HepG2 (cell line): Measurements from ENCODE around the gene SSR2. TPM values are rescaled to one million over a fixed set of nuclear protein-coding genes. Genes with fewer than 3 reads are reported as not detected.

Source experiments
- ATF1 ChIP-seq: IDR thresholded peaks from 2 replicates; pipeline ENCODE4 v1.6.1; 2016; ENCODE audit warnings: mild to moderate bottlenecking, control low read depth
- ATM ChIP-seq: fragments of 450-650 bp; IDR thresholded peaks from 2 replicates; pipeline ENCODE4 v1.7.1; 2017; ENCODE audit warnings: mild to moderate bottlenecking, borderline replicate concordance
- CC2D1A ChIP-seq: sonication (generic); formaldehyde crosslinking; IDR thresholded peaks from 2 replicates; pipeline ENCODE4 v1.8.1; 2023; ENCODE audit warnings: mild to moderate bottlenecking, missing genetic modification reagents
- CCAR2 ChIP-seq: fragments of 200-400 bp; formaldehyde crosslinking; optimal IDR thresholded peaks from 2 replicates; pipeline ENCODE3; 2018; ENCODE audit warnings: low read depth, mild to moderate bottlenecking, low read length, moderate library complexity
- CREBL2 ChIP-seq: sonication (generic); formaldehyde crosslinking; IDR thresholded peaks from 2 replicates; pipeline ENCODE4 v1.8.1; 2023; ENCODE audit warnings: missing genetic modification reagents, mild to moderate bottlenecking, borderline replicate concordance
- FOSL2 ChIP-seq: sonication (generic); formaldehyde crosslinking; IDR thresholded peaks from 2 replicates; pipeline ENCODE4 v1.4.0; 2020; ENCODE audit warnings: missing genetic modification reagents
- FOXA1 ChIP-seq, 2 experiments: fragments of 450-650 bp in 1 of 2; sonication (generic) in 1 of 2; formaldehyde crosslinking in 1 of 2; IDR thresholded peaks; 2 replicates each; pipeline versions ENCODE4 v1.4.0 to v1.6.1; 2016 to 2020; ENCODE audit warnings: missing genetic modification reagents in 1 of 2
- GLI4 ChIP-seq: sonication (generic); formaldehyde crosslinking; IDR thresholded peaks from 2 replicates; pipeline ENCODE4 v1.5.1; 2020; ENCODE audit warnings: missing genetic modification reagents, mild to moderate bottlenecking, moderate library complexity, borderline replicate concordance
- HNF1B ChIP-seq: sonication (generic); formaldehyde crosslinking; IDR thresholded peaks from 2 replicates; pipeline ENCODE4 v1.5.1; 2020; ENCODE audit warnings: mild to moderate bottlenecking, moderate library complexity, missing genetic modification reagents
- HNRNPUL1 ChIP-seq: fragments of 200-400 bp; formaldehyde crosslinking; IDR thresholded peaks from 2 replicates; pipeline ENCODE4 v1.6.1; 2017; ENCODE audit warnings: low read depth, mild to moderate bottlenecking, low read length, moderate library complexity
- JUN ChIP-seq: sonication (generic); formaldehyde crosslinking; IDR thresholded peaks from 2 replicates; pipeline ENCODE4 v1.4.0; 2020; ENCODE audit warnings: mild to moderate bottlenecking, missing genetic modification reagents
- KLF15 ChIP-seq: sonication (generic); formaldehyde crosslinking; IDR thresholded peaks from 2 replicates; pipeline ENCODE4 v1.8.1; 2023; ENCODE audit warnings: borderline replicate concordance, mild to moderate bottlenecking, inconsistent platforms, missing genetic modification reagents, mixed read lengths
- MAF1 ChIP-seq: sonication (generic); formaldehyde crosslinking; IDR thresholded peaks from 2 replicates; pipeline ENCODE4 v1.5.0; 2020; ENCODE audit warnings: missing genetic modification reagents, borderline replicate concordance
- NCOA1 ChIP-seq: sonication (generic); formaldehyde crosslinking; IDR thresholded peaks from 2 replicates; pipeline ENCODE4 v1.9.0; 2021; ENCODE audit warnings: missing genetic modification reagents
- NR1H2 ChIP-seq: sonication (generic); formaldehyde crosslinking; IDR thresholded peaks from 2 replicates; pipeline ENCODE4 v1.8.1; 2022; ENCODE audit warnings: low read depth, missing genetic modification reagents, borderline replicate concordance
- RAD21 ChIP-seq: fragments of 450-650 bp; formaldehyde crosslinking; IDR thresholded peaks from 2 replicates; pipeline ENCODE4 v1.5.0; 2020; ENCODE audit warnings: mild to moderate bottlenecking
- REL ChIP-seq: sonication (generic); formaldehyde crosslinking; conservative IDR thresholded peaks from 2 replicates; pipeline ENCODE4 v1.8.0; 2022; ENCODE audit warnings: mild to moderate bottlenecking, missing genetic modification reagents, moderate library complexity
- SOX13 ChIP-seq, 3 experiments: fragments of 450-650 bp in 1 of 3; sonication (generic) in 1 of 3; formaldehyde crosslinking in 1 of 3; IDR thresholded peaks in 2 of 3; conservative IDR thresholded peaks in 1 of 3; 2 replicates each; pipeline versions ENCODE4 v1.5.0 to v1.6.1; 2016 to 2020; ENCODE audit warnings: antibody characterized with exemption in 1 of 3, mild to moderate bottlenecking in 1 of 3, missing compliant biosample characterization in 1 of 3, missing genetic modification reagents in 1 of 3, moderate library complexity in 1 of 3
- TEAD2 ChIP-seq: sonication (generic); formaldehyde crosslinking; IDR thresholded peaks from 2 replicates; pipeline ENCODE4 v1.9.0; 2021; ENCODE audit warnings: missing genetic modification reagents
- TEF ChIP-seq: sonication (generic); formaldehyde crosslinking; IDR thresholded peaks from 2 replicates; pipeline ENCODE4 v1.5.0; 2020; ENCODE audit warnings: missing genetic modification reagents
- ZBTB43 ChIP-seq: sonication (generic); formaldehyde crosslinking; conservative IDR thresholded peaks from 2 replicates; pipeline ENCODE4 v1.4.0; 2020; ENCODE audit warnings: missing genetic modification reagents
- ZFP37 ChIP-seq: sonication (generic); formaldehyde crosslinking; IDR thresholded peaks from 2 replicates; pipeline ENCODE4 v1.4.0; 2020; ENCODE audit warnings: missing genetic modification reagents, borderline replicate concordance
- ZNF549 ChIP-seq: sonication (generic); formaldehyde crosslinking; IDR thresholded peaks from 2 replicates; pipeline ENCODE4 v1.5.0; 2020; ENCODE audit warnings: missing genetic modification reagents
- ZNF605 ChIP-seq: sonication (generic); formaldehyde crosslinking; IDR thresholded peaks from 2 replicates; pipeline ENCODE4 v1.8.0; 2022; ENCODE audit warnings: mild to moderate bottlenecking, missing genetic modification reagents
- ZNF749 ChIP-seq: sonication (generic); formaldehyde crosslinking; IDR thresholded peaks from 2 replicates; pipeline ENCODE4 v1.8.0; 2022; ENCODE audit warnings: mild to moderate bottlenecking, missing genetic modification reagents, moderate library complexity, borderline replicate concordance
- polyA plus RNA-seq, 8 experiments: library from polyadenylated mRNA; depleted of rRNA in 3 of 8; stranded (reverse) in 7 of 8; unstranded in 1 of 8; fragments of >200 nt; fragmentation: Illumina TruSeq in 4 of 8; extraction: Trizol in 4 of 8; gene quantifications; 2 replicates each; pipeline versions ENCODE4 v1.2.1 to v1.2.3, GENCODE V29; 2011 to 2016; ENCODE audit warnings: low read depth in 4 of 8, missing spikeins in 1 of 8, mixed read lengths in 1 of 8; ENCODE audit not compliant: insufficient read depth in 1 of 8
- total RNA-seq, 5 experiments: library from RNA; depleted of rRNA; stranded (reverse); fragments of >200 nt; fragmentation: Illumina TruSeq; extraction: Trizol; gene quantifications; 2 replicates each; pipeline ENCODE4 v1.2.3, GENCODE V29; 2016; ENCODE audit warnings: low read depth in 1 of 5

Gene SSR2
- total and polyA plus RNA-seq, 2 of the 13 experiments (the other 11 are each of a cell fraction or from before 2014, with no cell fraction given), result 284 to 461 TPM

GRCh38 chr1:155967341-155968050 is 53.3 kb downstream of the SSR2 start (continued):
- TF ChIP-seq HNRNPUL1 (no peak), CREBL2 (CRISPR knock-in tag) (no peak), ATF1 (CRISPR knock-in tag) (no peak), ZBTB43 (CRISPR knock-in tag) (no peak), CC2D1A (CRISPR knock-in tag) (no peak), TEAD2 (CRISPR knock-in tag) (no peak), ATM (no peak), TEF (CRISPR knock-in tag) (no peak), ZNF605 (peak; percentile 57), FOSL2 (no peak), FOXA1 (IDR thresholded peaks at IDR 0.05) (no peak), FOXA1 (CRISPR knock-in tag; IDR thresholded peaks at IDR 0.05) (peak; percentile 95), ZNF749 (CRISPR knock-in tag) (no peak), CCAR2 (no peak), REL (CRISPR knock-in tag) (no peak), KLF15 (no peak), NR1H2 (no peak), SOX13 (IDR thresholded peaks at IDR 0.05) (no peak; the same call in 1 of the 2 replicates), SOX13 (CRISPR knock-in tag; conservative IDR thresholded peaks at IDR 0.05 in 1 of 2, IDR thresholded peaks at IDR 0.05 in 1 of 2) (peak in 1 of 2 experiments; percentile 53; a peak in 2 of 4 replicates), RAD21 (CRISPR knock-in tag) (no peak; the same call in 1 of the 2 replicates), ZNF549 (CRISPR knock-in tag) (no peak), MAF1 (CRISPR knock-in tag) (no peak), JUN (CRISPR knock-in tag) (no peak), ZFP37 (CRISPR knock-in tag) (0 out of 2 replicates have a peak, but pooled peaks have one; percentile 44), HNF1B (peak; percentile 74), NCOA1 (no peak), GLI4 (CRISPR knock-in tag) (0 out of 2 replicates have a peak, but pooled peaks have one; percentile 57)
